BLaER1 treated with 17β-estradiol and CSF1 and Interleukin-3, amounts not matched to agents 10 nM and 100 nM (cell line): ENCODE measurements around the gene EIF4G3.

Source experiments
- H3K27ac ChIP-seq, 11 experiments: shearing (Covaris generic); formaldehyde crosslinking; 2 replicates each; pipeline ENCODE4 v1.8.1; 2022
- H3K27me3 ChIP-seq, 11 experiments: shearing (Covaris generic); formaldehyde crosslinking; 2 replicates each; pipeline ENCODE4 v1.8.1; 2022
- H3K36me3 ChIP-seq, 11 experiments: shearing (Covaris generic); formaldehyde crosslinking; 2 replicates each; pipeline ENCODE4 v1.8.1; 2022
- H3K4me1 ChIP-seq, 10 experiments: shearing (Covaris generic); formaldehyde crosslinking; 2 replicates each; pipeline ENCODE4 v1.8.1; 2022
- H3K4me2 ChIP-seq, 11 experiments: shearing (Covaris generic); formaldehyde crosslinking; 2 replicates each; pipeline ENCODE4 v1.8.1; 2022
- H3K4me3 ChIP-seq, 10 experiments: shearing (Covaris generic); formaldehyde crosslinking; 2 replicates each; pipeline ENCODE4 v1.8.1; 2022
- H3K9ac ChIP-seq, 11 experiments: shearing (Covaris generic); formaldehyde crosslinking; 2 replicates each; pipeline ENCODE4 v1.8.1; 2022
- H3K9me3 ChIP-seq, 11 experiments: shearing (Covaris generic); formaldehyde crosslinking; replicated peaks in 1 of 11; 2 replicates each; pipeline ENCODE4 v1.8.1; 2022
- H4K20me1 ChIP-seq, 11 experiments: shearing (Covaris generic); formaldehyde crosslinking; 2 replicates each; pipeline ENCODE4 v1.8.1; 2022
- Cebpa-rat ChIP-seq, 11 experiments: shearing (Covaris generic); IDR thresholded peaks; 2 replicates each; pipeline ENCODE4 v1.8.1; 2022

EIF4G3 gene

GRCh38 chr1:20848162-20848561, 328.5 kb downstream of the EIF4G3 start:
- H3K4me2 ChIP-seq = no peak overlapping the region
- no peak for TF ChIP-seq Cebpa-rat (IDR thresholded peaks at IDR 0.05)
- peaks cover 90 to 100% (median 97%) of the 10 kb centered on the region in 11 experiments for H3K36me3 ChIP-seq

GRCh38 chr1:20847611-20848080, 329.1 kb downstream of the EIF4G3 start:
- H3K9me3 ChIP-seq = no peaks in the 10 kb centered on the region
- no peaks in the 10 kb centered on the region; a peak in 1 of 22 replicates for H4K20me1 ChIP-seq
- peaks cover 90 to 100% (median 97%) of the 10 kb centered on the region in 11 experiments for H3K36me3 ChIP-seq
- no peak for TF ChIP-seq Cebpa-rat (IDR thresholded peaks at IDR 0.05)
- no peak overlapping the region for H3K4me2 ChIP-seq
- peaks cover 0 to 3% (median 0%) of the 10 kb centered on the region in 10 experiments; a peak in 1 of 20 replicates for H3K4me1 ChIP-seq
- H3K27me3 ChIP-seq = no peaks in the 10 kb centered on the region
- no peak overlapping the region for H3K9ac ChIP-seq
- H3K4me3 ChIP-seq = no peak overlapping the region
- H3K27ac ChIP-seq = no peak overlapping the region

More at GRCh38 chr1:20848162-20848561, 328.5 kb downstream of the EIF4G3 start:
- Histone ChIP-seq H3K9ac (no peak overlapping the region), H4K20me1 (no peaks in the 10 kb centered on the region), H3K9me3 (no peaks in the 10 kb centered on the region), H3K27me3 (no peaks in the 10 kb centered on the region), H3K4me3 (no peak overlapping the region), H3K4me1 (peaks cover 0 to 6% (median 0%) of the 10 kb centered on the region in 10 experiments; a peak in 1 of 20 replicates), H3K27ac (no peak overlapping the region)

DNA sequence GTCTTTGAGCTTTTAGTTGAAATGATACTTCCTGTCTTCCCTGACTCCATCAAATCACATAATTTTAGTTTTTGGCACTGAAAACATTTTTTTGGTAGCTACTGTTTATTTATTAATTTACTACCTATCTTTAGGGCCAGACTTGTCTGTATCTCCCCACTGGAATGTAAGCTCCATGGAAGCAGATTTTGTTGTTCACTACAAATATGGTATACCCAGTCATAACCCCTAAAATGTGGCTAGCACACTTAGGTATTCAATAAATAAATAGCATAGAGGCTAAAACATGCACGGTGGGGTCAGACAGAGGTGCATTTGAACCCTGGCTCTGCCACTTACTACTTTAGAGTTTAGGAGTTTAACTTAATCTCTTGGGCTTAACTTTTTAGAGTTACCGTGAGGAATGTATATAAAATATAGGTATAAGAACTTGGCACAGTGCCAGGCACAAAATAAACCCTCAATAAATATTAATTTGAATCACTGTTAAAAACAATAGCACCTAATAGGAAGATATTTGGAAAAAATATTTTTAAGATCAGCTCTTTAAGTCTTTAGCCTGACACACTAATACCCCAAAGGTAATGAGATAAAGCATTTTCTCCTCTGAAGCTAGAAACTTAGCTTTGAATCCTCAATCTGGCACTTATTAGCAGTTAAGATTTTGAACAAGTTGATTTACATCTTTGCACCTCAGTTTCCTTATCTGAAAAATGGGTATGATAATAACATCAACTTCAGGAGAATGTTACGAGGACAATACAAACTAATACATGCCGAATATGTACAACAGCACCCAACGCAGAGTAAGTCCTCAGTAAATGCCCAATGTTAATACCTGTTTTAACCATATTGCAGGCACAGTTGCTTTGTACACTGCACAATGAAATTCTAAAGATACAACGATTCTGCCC, 330.0 kb downstream of the EIF4G3 start:
- Histone ChIP-seq H3K9me3 (no peaks in the 10 kb centered on the region), H4K20me1 (no peaks in the 10 kb centered on the region; a peak in 1 of 22 replicates), H3K27me3 (no peaks in the 10 kb centered on the region), H3K36me3 (peaks cover 84 to 100% (median 95%) of the 10 kb centered on the region in 11 experiments), H3K4me2 (no peak overlapping the region), H3K4me3 (no peak overlapping the region), H3K9ac (no peak overlapping the region), H3K27ac (no peak overlapping the region), H3K4me1 (no peaks in the 10 kb centered on the region)
- no peak for TF ChIP-seq Cebpa-rat (IDR thresholded peaks at IDR 0.05)

- H4K20me1 ChIP-seq = no peaks in the 10 kb centered on the region; a peak in 1 of 22 replicates
- no peak overlapping the region for H3K9ac ChIP-seq
- H3K4me3 ChIP-seq = no peak overlapping the region
- H3K4me2 ChIP-seq = no peak overlapping the region
- peaks cover 78 to 99% (median 91%) of the 10 kb centered on the region in 11 experiments for H3K36me3 ChIP-seq
- no peaks in the 10 kb centered on the region for H3K9me3 ChIP-seq
- no peak for TF ChIP-seq Cebpa-rat (IDR thresholded peaks at IDR 0.05)
- H3K4me1 ChIP-seq = peaks cover 0 to under 1% (median 0%) of the 10 kb centered on the region in 10 experiments; a peak in 1 of 20 replicates
- H3K27ac ChIP-seq = no peak overlapping the region
- H3K27me3 ChIP-seq = no peaks in the 10 kb centered on the region
Measured at GRCh38 chr1:20840731-20841130, 336.0 kb downstream of the EIF4G3 start.

DNA sequence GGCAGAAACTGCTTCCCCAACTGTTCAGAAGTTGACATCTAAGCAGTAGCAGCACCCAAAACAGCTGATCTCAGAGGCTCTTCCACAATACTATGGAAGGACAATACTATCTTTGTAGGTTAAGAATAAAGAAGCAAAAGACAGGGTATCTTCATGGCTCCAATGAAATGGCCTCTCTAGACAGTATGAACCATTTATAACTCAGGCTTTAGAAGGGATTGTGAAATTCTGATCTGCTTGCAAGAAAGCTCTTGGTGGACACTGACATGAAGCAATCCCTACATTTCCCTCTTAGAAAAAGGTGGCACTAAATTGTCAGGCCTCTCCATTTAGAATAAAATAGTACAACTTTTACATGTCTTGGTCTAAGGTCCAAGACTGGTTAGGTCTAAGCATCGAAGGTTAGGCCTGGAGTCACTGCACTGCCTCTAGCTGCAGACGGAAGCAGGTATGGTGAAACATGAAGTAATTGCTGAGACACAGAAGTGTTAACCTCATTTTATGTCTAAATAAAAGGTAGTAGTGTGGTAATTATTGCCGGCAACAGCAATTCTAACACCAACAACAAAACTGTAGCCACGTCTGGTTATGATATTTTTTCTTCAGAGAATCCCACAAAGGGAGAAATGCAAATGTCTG, 339.0 kb downstream of the EIF4G3 start:
- Histone ChIP-seq H3K4me2 (no peak overlapping the region), H4K20me1 (no peaks in the 10 kb centered on the region; a peak in 1 of 22 replicates), H3K36me3 (peaks cover 66 to 91% (median 79%) of the 10 kb centered on the region in 11 experiments), H3K9me3 (peaks cover 8 to 16% (median 13%) of the 10 kb centered on the region in 11 experiments; a peak in 20 of 22 replicates), H3K4me3 (no peak overlapping the region), H3K9ac (no peak overlapping the region), H3K4me1 (peaks cover 0 to 4% (median 0%) of the 10 kb centered on the region in 10 experiments; a peak in 1 of 20 replicates), H3K27ac (no peak overlapping the region), H3K27me3 (no peaks in the 10 kb centered on the region)
- no peak for TF ChIP-seq Cebpa-rat (IDR thresholded peaks at IDR 0.05)

GRCh38 chr1:20836230-20836629, 340.5 kb downstream of the EIF4G3 start:
- Histone ChIP-seq H3K9ac (no peak overlapping the region), H3K4me3 (no peak overlapping the region), H4K20me1 (no peaks in the 10 kb centered on the region), H3K4me1 (peaks cover 0 to 4% (median 0%) of the 10 kb centered on the region in 10 experiments; a peak in 1 of 20 replicates), H3K27me3 (no peaks in the 10 kb centered on the region), H3K27ac (no peak overlapping the region), H3K4me2 (no peak overlapping the region), H3K9me3 (peaks cover 8 to 16% (median 13%) of the 10 kb centered on the region in 11 experiments; a peak in 20 of 22 replicates), H3K36me3 (peaks cover 60 to 77% (median 66%) of the 10 kb centered on the region in 11 experiments)
- TF ChIP-seq Cebpa-rat (IDR thresholded peaks at IDR 0.05) = no peak

DNA sequence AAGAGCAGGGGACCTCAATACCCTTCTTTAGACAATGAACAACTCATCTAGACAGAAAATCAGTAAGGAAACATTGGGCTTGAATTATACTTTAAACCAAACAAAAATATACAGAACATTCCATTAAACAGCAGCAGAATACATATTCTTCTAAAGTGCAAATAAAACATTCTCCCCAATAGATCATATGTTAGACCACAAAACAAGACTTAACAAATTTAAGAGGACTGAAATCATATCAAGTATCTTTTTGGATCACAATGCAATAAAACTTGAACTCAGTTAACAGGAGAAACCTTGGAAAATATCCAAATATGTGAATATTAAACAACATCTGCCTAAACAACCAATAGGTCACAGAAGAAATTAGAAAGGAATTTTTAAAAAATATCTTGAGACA, 341.9 kb downstream of the EIF4G3 start:
- H3K27ac ChIP-seq = no peak overlapping the region
- no peak for TF ChIP-seq Cebpa-rat (IDR thresholded peaks at IDR 0.05)
- H3K9me3 ChIP-seq = peaks cover 8 to 16% (median 13%) of the 10 kb centered on the region in 11 experiments; a peak in 20 of 22 replicates
- 0 out of 22 replicates have a peak, but pooled peaks cover 0 to 7% (median 0%) of the 10 kb centered on the region in 11 experiments for H4K20me1 ChIP-seq
- no peak overlapping the region for H3K4me3 ChIP-seq
- H3K4me2 ChIP-seq = no peak overlapping the region
- H3K9ac ChIP-seq = no peak overlapping the region
- peaks cover 49 to 76% (median 63%) of the 10 kb centered on the region in 11 experiments for H3K36me3 ChIP-seq
- peaks cover 0 to 4% (median 0%) of the 10 kb centered on the region in 10 experiments; a peak in 1 of 20 replicates for H3K4me1 ChIP-seq
- H3K27me3 ChIP-seq = no peaks in the 10 kb centered on the region

DNA sequence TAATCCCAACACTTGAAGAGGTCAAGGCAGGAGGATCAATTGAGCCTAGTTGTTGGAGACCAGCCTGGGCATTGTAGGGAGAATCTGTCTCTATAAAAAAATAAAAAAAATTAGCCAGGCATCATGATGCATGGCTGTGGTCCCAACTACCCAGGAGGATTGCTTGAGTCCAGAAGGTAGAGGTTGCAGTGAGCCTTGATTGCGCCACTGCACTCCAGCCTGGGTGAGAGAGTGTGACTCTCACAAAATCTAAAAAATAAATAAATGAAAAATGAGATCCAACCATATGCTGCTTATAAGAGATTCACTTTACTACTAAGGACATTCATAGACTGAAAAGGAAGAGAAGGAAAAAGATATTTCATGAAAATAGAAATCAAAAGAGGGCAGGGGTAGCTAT, 342.5 kb downstream of the EIF4G3 start:
- H3K4me2 ChIP-seq = no peak overlapping the region
- peaks cover 0 to 4% (median 0%) of the 10 kb centered on the region in 10 experiments; a peak in 1 of 20 replicates for H3K4me1 ChIP-seq
- no peak for TF ChIP-seq Cebpa-rat (IDR thresholded peaks at IDR 0.05)
- H3K9ac ChIP-seq = no peak overlapping the region
- peaks cover 46 to 76% (median 62%) of the 10 kb centered on the region in 11 experiments for H3K36me3 ChIP-seq
- H4K20me1 ChIP-seq = 0 out of 22 replicates have a peak, but pooled peaks cover 0 to 8% (median 0%) of the 10 kb centered on the region in 11 experiments
- no peak overlapping the region for H3K27ac ChIP-seq
- H3K4me3 ChIP-seq = no peak overlapping the region
- no peaks in the 10 kb centered on the region for H3K27me3 ChIP-seq
- H3K9me3 ChIP-seq = peaks cover 8 to 16% (median 13%) of the 10 kb centered on the region in 11 experiments; a peak in 20 of 22 replicates
